Keratinocyte (primary cell): ENCODE data around the gene TMED10.

ENCODE experiments used
- EZH2 ChIP-seq: IDR thresholded peaks from one replicate; pipeline ENCODE4 v1.6.1; 2012; ENCODE audit warnings: inconsistent platforms, mild to moderate bottlenecking, low read length, moderate library complexity
- TF ChIP-seq, protein P1 (sequence below), 3 experiments: IDR thresholded peaks in 1 of 3; conservative IDR thresholded peaks in 1 of 3; optimal IDR thresholded peaks in 1 of 3; 2 replicates in 2 of 3; 3 replicates in 1 of 3; pipeline versions ENCODE3 to v1.5.1; 2011; ENCODE audit warnings: low read length in 3 of 3, mild to moderate bottlenecking in 3 of 3, moderate library complexity in 2 of 3, control low read depth in 1 of 3, inconsistent platforms in 1 of 3; ENCODE audit not compliant: insufficient read depth in 2 of 3; ENCODE audit errors: extremely low read depth in 1 of 3

DNA sequence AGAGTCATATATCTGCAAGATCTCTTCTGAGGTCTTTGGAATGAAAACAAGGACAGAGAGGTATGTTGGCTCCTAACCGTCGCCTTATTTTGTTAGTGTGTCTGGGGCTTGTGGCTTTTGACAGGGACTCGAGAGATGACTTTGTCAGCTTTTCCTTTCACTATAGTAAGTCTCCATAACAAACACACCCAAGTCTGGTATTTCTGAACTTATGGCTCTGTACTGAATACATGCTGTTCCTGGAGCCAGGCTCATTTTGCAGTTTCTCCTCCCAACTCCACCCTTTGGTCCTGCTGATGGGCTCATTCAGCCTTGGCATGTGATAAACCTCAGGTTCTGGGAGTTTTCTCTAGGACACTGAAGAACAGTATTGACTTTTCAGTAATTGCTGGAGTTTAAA is 27.7 kb upstream of the TMED10 start:
- TF ChIP-seq, protein P1, sequence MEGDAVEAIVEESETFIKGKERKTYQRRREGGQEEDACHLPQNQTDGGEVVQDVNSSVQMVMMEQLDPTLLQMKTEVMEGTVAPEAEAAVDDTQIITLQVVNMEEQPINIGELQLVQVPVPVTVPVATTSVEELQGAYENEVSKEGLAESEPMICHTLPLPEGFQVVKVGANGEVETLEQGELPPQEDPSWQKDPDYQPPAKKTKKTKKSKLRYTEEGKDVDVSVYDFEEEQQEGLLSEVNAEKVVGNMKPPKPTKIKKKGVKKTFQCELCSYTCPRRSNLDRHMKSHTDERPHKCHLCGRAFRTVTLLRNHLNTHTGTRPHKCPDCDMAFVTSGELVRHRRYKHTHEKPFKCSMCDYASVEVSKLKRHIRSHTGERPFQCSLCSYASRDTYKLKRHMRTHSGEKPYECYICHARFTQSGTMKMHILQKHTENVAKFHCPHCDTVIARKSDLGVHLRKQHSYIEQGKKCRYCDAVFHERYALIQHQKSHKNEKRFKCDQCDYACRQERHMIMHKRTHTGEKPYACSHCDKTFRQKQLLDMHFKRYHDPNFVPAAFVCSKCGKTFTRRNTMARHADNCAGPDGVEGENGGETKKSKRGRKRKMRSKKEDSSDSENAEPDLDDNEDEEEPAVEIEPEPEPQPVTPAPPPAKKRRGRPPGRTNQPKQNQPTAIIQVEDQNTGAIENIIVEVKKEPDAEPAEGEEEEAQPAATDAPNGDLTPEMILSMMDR (optimal IDR thresholded peaks at IDR 0.05 in 1 of 3, IDR thresholded peaks at IDR 0.05 in 1 of 3, conservative IDR thresholded peaks at IDR 0.05 in 1 of 3; ENCODE audit: extremely low read depth in 1 of 3, insufficient read depth in 2 of 3, low read length in 3 of 3), result no peak
- no peak for TF ChIP-seq EZH2
